NCI-H128 (cell line): Measurements from ENCODE around the gene ACP1.
A peak's percentile ranks its signal among the peaks of the same experiment; 100 is the strongest.

Source experiments
- DNase-seq: peaks from one replicate; lab custom pipeline; 2025; ENCODE audit not compliant: unreplicated experiment; lab: John Stamatoyannopoulos, UW

The ACP1 gene

DNA sequence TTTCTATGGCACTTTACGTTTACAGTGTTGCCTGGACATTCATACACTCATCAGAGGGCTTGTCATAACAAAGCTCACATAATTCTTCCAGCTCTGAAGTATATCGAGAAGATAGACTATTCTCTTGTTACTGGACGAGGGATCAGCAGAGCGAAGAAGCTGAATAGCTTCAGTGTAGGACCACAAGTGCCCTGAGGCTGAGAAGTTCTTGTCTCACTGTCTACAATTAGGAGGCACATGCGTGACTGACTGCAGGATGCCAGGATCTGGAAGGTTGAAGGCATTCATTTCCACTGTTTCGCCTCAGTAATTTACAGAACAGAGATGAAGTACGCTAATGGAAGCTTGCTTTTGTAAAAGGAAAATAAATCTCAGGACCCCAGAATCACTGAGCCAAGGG lies 10.5 kb upstream of the ACP1 start:
- DNase-seq: no peak

DNA sequence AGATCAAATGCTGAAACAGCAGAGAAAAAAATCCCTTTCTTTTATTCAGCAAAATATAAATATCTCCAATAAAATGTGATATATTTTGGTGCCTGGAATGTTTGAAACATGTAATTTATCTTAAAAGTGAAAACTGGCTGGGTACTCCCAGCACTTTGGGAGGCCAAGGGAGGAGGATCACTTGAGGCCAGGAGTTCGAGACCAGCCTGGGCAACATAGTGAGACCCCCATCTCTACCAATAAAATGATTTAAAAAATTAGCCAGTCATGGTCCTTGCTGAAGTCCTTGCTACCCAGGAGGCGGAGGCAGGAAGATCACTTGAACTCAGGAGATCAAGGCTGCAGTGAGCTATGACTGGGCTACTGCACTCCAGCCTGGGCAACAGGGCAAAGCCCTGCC lies 9.6 kb upstream of the ACP1 start:
- DNase-seq: no peak

- no peak for DNase-seq
Observed at GRCh38 chr2:256094-256493, 8.7 kb upstream of the ACP1 start.

- DNase-seq: no peak
Observed at GRCh38 chr2:257429-257828, 7.3 kb upstream of the ACP1 start.

- DNase-seq: no peak
Observed at GRCh38 chr2:257842-258241, 6.9 kb upstream of the ACP1 start.

- no peak for DNase-seq
Observed at GRCh38 chr2:258933-259332, 5.8 kb upstream of the ACP1 start.

- no peak for DNase-seq
Observed at GRCh38 chr2:259789-260331, 4.9 kb upstream of the ACP1 start.

DNA sequence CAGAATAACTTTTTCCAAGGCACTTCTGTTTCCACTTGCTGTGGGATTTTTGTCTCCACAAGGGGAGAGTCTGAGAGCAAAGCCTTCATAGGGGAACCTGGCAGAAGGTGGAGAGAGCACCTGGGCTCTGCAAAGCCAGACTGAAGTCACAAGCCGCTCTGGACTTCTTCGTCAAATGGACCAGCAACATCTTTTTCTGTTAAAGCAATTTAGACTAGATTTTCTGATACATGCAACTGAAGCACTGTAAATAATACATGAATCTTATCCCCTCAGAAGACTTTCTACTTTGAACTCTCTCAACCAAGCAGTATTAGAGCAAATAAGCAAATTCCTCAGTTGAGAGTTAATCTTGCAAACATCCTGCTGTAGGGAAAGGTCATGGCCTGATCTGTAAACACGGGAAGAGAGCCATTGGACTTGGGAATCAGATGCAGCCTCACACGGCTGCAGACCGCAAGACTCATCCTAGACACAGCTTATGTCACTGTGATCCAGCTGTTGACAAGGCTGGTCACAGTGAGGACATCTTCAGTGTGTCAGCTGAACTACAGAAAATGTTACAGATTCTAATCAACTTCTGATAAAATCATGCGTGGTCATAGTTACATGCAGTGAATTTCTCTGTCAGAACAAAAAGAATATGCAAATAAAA lies 4.1 kb upstream of the ACP1 start:
- DNase-seq: no peak

- no peak for DNase-seq
Observed at GRCh38 chr2:262117-262516, 2.6 kb upstream of the ACP1 start.

GRCh38 chr2:263022-263738 lies 1.6 kb upstream of the ACP1 start:
- no peak for DNase-seq

- no peak for DNase-seq
Observed at GRCh38 chr2:263774-264492, 814 bp upstream of the ACP1 start, which contains the start of gene SH3YL1. Gene SH3YL1, minus strand, starts transcription at chr2:264032. Its CDS starts 48 bp downstream, at chr2:263984.

DNA sequence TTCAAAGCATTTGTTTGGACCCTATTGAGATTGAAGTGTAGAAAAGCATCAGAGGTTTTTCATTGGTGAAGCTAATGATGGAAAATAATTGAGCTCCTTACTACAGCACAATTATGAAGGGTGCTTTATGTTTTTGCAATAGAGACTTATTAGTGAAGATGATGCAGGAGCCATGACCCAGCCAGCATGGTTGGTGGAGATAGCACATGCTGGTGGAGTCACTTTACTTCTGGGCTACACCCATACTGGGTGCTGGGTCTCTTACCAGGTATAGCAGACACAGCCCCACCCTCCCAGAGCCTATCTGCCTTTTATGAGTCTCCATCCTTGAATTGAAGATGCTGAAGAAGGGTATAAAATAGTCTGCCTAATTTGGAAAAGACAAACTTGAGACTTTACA lies 3.6 kb downstream of the ACP1 start:
- no peak for DNase-seq

DNA sequence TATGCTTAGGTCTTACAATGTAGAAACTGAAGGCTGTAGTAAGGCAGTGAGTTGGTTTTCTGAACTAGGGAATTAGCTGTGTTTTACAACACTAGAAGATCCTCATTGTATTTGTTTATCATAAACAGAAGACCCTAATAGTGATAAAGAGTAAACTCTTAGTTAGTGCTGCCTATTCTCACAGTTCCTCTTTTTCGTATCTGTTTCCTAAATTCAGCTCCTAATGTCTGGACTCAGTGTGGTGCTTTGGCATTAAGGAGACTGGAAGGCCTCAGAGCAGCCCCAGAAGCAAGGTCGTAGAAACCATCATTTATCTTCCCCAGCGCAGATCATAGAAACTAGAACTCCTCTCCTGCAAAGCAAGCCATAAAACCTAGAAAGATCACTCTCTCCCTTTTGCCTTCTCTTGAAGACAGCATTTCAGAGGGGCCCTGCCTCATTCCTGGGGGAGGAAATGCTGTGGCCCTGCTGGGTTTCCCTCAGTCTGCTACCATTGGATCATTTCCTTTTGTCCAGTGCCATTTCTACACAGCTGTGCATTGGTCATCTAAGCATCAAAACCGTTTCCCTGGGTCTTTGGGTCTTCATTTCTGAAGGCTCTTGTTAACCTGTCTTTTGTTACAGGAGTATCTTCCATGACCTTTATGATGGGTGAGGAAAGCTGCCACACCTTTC lies 4.7 kb downstream of the ACP1 start:
- DNase-seq: no peak

DNA sequence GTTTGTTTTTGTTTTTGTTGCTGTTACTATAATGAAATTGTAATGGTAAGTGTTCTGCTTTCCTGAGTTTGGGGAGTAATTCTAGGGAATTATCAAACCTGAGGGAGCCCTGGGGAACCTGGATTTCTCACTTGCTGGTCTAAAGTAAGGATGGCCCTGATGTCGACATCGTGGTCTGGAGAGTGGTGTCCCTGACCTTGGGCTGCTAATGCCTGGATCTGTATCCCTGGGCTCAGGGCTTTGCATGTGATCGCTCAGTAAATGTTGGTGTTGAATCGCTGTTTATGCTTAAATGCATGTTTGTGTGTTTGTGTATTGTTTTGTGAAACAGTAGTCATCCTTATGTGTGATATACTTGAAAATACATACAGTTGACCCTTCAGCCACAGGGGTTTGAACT lies 6.1 kb downstream of the ACP1 start:
- DNase-seq: no peak

- no peak for DNase-seq
Observed at GRCh38 chr2:271917-272316, 7.2 kb downstream of the ACP1 start.

- DNase-seq: peak; percentile 61
Observed at GRCh38 chr2:273333-273732, 8.6 kb downstream of the ACP1 start.

GRCh38 chr2:274503-274902 lies 9.8 kb downstream of the ACP1 start:
- no peak for DNase-seq

DNA sequence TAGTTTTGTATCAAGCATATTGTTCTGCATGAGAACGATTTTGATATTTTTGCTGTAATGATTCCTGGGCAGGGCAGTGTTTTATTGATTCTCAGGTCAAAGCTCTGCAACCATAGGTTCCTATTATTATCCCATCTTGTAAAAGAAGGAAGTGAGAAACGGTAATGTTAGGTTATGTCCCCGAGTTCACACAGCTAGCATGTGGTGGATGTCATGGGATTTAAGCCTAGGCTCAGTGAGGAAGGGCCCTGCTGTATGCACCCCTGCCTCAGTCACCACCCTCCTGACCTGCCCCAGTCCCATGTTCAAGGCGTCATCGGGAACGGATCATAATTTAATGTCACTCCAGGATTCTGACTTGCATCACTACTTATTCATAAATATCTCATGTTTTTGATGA lies 10.7 kb downstream of the ACP1 start:
- no peak for DNase-seq

GRCh38 chr2:278312-278926 lies 13.7 kb downstream of the ACP1 start:
- no peak for DNase-seq

DNA sequence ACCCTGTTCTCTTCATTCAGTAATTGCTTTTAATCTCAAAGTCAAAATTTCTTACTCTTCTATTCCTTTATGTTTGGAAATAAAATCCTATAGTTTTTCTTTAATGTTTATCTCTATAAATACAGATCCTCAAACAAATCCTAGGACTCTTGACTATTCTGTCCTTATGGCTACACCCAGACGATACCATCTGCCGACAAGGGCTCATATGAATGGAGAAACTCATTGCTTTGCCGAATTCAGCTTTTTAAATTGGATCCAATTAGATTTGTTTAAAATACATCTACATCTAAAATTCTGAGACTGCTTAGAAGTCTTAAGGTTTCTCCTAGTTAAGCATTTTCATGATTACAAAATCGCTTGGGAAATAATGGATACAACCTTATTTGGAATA lies 14.2 kb downstream of the ACP1 start:
- DNase-seq: no peak

DNA sequence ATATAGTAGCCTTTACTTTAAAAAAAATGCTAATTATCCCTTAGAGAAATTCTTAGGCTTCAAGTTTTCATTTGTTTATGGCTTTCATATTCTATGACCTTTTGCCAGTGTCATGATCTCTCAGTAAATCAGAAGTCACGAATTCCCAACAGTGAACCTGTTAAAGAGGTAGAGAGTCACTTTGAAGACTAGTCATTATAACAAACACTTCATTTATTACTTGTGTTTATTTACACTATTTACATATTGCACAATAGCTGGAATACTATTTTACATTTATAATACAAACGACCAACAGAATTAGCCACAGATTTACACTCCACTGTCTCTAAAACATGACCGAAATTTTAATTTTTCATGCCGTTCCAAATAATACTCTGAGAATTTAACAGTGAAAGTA lies 14.6 kb downstream of the ACP1 start:
- no peak for DNase-seq
